Measurements from ENCODE around the gene DCUN1D1.

DCUN1D1 gene

DNA sequence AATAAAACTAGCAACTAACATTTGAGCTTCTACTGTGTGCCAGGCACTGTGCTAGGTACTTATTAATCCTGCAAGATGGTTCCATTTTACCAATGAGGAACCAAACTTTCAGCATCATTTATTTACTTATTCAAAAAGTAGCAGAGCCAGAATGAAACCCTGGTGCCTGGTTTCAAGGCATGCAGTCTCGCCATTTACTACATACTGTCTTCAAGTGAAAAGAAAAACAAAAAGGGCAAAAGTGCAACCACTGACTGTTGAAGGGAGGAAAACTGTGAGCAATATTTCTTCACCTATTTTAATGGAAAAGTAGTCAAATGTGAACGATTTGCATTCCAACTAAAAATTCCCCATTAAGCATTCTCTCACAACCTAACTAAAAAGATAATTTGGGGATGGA is 8.7 kb downstream of the DCUN1D1 start:
- no peak for DNase-seq

DNA sequence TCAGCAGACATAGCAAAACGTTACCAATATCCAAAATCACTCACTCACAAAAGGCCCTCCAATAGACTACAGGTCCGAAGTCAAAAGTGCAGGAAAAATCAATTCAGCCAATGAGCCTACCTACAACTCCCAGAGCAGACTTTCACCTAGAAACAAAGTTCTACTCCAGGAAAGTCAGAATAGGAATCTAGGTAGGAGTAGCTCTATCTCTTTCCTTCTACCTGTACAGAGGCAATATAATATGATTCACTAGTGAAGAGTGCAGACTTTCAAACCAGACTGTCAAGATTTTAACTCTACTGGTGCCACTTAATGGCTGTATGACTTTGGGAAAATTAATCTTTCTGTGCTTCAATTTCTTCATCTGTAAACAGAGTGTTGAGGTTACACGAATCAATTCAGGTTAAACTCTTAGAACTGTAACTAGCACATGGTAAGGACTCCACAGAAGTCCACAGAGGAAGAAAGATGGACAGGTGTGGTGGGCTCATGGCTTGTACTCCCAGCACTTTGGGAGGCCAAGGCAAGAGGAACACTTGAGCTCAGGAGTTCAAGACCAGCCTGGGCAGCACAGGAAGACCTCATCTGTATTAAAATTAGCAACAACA is 9.4 kb downstream of the DCUN1D1 start:
- DNase-seq, result no peak

DNA sequence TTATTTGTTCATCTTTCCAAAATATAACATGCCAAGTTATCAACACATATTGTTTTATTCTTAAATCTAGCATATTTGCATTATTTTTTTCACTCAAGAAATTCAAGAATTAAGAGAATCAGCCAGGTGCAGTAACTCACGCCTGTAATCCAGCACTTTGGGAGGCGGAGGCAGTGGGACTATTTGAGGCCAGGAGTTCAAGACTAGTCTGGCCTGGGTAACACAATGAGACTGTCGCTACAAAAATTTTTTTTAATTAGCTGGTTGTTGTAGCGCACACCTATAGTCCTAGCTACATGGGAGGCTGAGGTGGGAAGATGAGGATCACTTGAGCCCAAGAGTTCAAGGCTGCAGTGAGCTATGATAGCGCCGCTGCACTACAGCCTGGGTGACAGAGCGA is 10.5 kb downstream of the DCUN1D1 start:
- DNase-seq, result no peak

DNA sequence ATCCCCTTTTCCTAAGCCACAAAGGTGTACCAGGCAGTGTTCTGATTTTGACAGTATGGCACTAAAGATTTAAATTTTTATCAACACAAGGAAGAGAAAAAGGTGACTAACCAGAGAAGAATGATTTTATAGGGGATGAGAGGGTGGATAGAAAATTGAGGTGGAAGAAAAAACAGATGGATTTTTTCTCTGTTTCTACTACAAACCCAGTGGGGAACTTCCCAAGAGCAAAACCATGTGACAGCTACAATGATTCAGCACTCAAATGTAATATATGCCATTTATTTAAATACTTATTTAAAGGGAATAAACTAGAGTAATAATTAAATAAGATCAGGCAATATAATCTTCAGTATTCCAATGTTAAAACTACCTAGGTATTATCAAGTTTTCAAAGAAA is 11.1 kb downstream of the DCUN1D1 start:
- DNase-seq, result no peak

DNA sequence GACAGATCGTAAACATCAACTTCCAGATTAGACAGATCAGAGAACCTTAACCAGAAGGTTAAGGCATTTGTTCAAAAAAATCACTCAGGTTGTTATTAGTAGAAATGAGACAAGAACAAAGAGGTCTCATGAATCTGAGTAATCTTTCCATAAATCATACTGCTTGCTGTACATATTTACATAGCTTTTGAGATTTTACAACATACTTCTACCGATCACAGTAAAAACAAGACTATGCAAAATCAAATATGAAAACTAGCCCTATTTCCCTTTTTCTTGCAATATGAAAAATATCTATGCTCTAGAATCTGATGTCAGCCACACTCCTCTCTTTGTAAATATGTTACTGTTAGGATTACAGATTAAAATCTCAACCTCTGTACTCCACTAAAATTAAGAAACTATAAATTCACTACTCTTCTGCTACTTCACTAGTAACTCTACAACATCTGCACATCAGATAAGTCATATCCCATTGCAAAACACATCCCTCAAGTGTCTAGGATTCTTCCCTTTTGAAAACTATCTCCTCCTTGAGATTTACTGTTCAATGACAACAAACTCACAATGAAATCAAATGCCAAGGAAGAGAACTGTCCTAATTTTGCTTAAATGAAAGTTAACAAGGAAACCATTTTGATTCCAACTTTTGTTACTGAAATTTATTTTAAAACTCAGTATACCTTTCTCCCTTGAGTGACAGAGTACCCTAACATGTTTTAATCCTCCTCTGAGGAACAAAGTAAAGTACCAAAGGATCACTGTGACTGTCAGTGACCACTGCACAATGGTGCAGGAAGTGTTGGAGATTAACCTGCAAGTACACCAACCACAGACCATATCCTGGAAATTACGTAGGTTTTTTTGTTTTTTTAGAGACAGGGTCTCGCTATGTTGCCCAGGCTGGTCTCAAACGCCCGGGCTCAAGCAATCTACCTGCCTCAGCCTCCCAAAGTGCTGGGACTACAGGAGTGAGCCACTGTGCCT is 12.8 kb downstream of the DCUN1D1 start:
- no peak for DNase-seq

DNA sequence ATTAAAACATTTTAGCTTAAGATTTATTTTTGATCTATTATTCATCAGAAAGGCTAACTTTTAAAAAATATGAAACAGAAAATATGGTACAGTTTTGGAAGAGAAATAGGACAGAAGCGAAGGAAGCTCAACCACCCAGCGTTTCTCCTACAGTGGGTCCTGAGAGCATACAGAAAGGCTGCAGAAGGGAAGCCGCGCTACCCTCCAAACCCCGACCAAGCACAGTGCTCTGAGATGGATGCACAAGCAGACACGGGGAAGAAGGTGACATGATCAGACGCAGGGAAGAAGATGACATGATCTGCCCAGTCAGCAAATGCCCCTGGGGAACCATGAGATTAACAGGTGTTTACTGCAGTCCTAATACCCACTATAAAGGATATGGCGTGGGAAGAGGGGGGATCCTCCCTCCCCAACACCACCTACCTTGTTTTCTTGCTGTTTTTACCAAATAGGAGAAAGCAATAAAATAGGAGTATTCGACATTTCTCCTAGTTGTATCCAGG is 14.4 kb downstream of the DCUN1D1 start:
- no peak for DNase-seq

DNA sequence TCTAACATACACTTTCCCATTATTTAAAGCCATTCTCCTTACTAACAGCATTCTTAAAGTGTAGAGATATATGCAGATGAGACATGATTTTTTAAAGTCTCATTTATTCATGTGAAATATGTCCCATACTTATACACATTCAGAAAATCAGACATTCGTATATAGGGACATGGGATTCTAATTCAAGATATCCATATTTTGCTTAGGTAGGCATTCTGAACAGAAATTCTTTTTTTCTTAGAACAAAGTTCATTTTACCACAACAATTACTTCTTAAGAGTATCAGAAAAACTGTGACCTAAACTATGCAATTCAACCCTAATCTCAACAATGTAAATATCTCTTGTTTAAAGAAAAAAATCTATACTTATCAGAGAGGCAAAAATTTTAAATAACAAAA is 16.2 kb downstream of the DCUN1D1 start:
- no peak for DNase-seq

DNA sequence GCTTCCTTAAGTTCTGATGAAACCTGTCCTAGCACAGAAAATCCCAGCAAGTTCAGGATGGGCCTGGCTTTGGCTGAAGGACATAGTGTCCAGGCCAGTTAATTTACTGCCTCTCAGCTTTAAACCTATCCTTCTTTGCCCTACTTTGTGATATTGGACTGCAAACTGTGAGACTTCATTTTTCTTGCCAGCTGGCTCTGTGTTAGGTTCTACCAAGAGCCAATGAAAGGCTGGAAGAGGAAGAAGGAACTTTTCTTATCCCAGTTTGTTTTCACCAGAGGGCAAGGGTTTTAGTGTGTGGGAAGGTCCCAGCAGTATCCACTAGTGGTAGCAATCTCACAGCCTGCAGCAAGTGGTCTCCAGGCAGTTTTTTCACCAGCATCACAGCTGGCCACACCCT is 18.2 kb downstream of the DCUN1D1 start:
- no peak for DNase-seq

DNA sequence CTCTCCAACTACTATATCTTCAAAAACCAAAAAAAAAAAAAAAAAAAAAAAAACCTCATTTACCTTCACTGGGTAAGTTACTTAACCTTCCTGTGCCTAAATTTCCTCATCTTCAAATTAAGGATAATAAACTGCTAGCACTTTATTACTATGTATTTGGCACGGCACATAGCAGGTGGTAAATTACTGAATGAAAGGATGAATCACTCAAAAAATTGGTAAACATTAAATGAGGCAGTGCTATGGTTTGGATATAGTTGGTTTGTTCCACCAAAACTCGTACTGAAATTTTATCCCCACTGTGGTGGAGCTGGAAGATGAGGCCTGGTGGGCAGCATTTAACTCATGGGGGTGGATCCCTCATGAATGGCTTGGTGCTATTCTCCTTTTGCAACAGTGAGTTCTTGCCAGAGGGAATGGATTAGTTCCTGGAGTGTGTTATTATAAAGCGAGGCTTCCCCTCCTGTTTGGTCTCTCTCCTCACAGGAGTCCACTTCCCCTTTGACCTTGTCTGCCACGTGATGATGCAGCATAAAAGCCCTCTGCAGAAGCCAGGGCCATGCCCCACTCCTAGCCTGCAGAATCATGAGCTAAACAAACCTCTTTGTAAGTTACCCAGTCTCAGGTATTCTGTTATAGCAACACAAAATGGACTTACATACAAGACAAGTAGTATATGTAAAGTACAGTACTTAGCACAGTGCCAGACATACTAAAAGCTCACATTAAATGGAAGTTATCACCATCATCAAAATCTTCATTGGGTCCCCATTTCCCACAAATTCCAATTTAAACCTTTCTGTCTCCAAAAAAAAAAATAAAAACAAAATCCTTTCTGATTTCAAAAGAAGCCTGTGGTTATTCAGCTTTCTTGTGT is 20.6 kb downstream of the DCUN1D1 start:
- no peak for DNase-seq

DNA sequence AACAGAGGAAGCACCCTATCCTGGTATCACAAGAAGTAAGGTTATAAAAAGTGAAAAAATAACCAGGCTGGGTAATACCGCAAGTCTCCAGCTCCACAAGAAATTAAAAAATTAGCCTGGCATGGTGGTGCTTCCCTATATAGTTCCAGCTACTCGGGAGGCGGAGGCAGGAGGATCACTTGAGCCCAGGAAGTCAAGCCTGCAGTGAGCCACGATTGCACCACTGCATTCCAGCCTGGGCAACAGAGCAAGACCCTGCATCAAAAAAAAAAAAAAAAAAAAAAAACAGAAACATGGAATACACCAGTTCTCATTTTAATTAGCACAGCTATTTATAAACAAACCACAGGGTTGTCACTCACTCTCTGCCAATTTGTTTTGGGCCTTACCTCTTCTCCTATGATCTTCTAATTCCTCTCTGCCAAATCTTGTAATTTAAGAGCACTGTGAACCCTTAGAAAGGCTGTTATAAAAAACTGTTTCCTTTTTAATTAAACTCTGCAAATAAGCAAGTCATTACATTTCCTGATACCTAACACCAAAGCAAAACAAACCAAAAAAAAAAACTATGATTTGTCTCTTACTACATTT is 22.6 kb downstream of the DCUN1D1 start:
- DNase-seq, result no peak

DNA sequence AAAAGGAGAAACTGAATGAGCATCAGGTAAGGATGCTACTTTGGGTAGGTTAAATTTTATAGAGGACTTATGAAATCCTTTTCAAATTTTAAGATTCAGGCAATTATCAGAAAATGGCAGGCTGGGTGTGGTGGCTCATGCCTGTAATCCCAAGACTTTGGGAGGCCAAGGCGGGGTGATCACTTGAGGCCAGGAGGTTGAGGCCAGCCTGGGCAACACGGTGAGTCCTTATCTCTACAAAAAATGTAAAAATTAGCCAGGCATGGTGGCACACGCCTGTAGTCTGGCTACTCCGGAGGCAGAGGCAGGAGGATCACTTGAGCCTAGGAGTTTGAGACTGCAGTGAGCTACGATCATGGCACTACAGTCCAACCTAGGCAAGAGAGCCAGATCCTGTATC is 23.1 kb downstream of the DCUN1D1 start:
- DNase-seq, result no peak

DNA sequence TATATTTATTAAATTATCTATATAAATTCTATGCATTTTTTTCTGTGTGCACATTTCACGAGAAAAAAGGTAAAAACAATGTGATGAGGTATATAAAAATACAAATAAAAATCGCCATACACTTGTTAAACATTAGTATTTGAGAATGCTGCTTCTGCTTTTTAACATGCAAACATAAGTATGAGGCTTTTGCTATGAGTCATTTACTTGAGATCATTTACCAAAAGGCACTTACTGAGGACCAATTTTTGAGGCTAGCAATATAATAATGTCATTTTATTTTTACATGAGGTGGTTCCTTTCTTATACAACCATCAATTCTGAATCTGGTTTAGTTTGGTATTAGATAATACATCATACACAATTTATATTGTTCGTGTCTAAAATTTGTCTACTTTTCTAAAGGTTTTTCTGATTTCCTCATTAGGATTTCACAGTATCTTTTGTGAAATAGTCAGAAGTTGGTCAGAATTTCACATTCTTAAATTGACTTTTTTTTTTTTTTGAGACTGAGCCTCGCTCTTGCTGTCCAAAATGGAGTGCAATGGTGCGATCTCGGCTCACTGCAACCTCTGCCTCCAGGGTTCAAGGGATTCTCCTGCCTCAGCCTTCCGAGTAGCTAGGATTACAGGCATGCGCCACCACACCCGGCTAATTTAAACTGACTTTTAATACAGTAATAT is 25.6 kb downstream of the DCUN1D1 start:
- DNase-seq, result no peak

DNA sequence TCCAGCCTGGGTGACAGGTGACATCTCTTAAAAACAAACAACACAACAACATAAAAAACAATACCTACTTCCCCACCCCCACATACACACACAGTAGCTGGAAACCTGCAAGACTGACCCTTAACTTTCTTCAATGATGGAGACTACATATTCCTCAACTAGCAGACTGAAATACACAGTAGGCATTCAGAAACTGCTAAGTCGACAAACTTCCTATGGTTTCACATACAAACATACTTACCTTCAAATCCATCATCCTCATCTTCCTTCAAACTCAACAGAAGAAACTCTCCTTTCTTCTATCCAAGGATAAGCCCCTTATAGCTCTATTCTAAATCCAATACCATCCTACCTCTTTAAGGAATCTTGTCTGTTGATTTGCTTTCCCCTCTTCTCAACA is 30.6 kb downstream of the DCUN1D1 start:
- no peak for DNase-seq

DNA sequence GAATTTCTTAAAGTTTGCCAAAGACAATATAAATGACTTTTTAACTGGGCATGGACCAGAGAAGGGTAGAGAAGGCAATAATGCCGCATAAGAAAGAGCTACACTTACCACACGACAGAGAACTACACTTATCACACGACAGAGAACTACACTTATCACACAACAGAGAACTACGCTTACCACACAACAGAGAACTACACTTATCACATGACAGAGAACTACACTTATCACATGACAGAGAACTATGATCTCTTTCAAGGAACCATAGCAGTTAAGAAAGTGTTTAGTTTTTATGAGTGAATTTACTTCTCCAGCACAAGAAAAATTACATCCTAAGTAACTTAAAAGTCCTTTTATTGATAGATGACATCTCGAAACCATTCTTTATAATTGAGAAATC is 32.0 kb downstream of the DCUN1D1 start:
- no peak for DNase-seq

DNA sequence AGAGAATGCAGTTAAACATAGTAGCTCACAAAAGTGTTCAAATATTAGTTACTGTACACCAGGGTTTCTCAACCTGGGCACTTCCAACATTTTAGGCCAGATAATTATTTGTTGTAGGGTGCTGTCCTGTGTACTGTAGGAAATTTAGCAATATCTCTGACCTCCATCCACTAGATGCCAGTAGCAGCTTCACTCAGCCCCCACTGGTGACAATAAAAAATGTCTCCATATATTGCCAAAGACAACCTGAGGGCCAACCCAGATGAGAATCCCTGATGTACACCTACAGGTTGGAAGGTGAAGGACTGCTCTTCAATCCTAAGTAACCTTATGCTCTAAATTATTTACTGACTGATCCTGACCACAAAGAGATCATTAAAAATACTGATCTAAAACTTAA is 32.5 kb downstream of the DCUN1D1 start:
- DNase-seq, result no peak

DNA sequence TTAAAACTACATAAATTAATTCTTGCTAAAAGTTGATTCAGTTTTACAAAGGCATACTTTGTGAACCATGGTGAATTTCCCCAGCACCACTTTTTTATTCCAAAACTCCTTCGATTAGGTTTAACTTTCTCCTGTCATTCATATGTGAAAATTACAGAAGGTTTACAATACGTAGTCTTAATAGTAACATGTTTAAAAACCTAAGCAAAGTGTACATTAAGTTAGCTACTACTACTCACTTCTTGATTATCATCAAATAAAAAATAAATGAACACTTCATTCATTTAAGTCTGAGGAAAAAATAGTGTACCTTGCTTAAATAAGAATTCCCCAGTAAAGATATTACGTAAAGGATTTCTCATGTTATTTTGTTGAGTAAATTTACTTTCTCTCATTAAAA is 38.6 kb downstream of the DCUN1D1 start:
- DNase-seq, result no peak

DNA sequence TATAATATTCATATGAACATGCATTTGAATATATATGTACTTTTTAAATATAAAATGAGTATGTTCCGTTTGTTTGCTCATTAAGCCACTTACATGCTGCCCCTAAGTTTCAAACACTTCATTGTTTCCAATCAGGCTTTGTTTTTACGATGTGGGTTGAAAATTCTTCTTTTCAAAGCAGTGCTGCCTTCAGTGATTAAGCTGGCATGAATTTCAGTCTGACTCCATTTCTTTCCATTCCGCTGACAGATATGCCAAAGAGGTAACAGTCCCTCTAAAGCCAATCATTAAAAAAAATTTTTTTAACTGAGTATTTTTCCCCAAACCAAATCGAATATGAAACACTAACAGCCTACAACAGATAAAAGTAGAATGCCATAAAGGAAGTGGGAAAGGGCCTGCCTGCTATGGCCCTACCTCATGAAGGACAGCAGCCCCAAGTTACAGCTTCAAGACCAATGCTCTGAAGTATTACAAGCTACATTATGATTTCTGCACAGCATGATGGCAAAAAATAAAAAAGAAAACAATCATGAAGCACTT is 40.0 kb downstream of the DCUN1D1 start:
- no peak for DNase-seq

DNA sequence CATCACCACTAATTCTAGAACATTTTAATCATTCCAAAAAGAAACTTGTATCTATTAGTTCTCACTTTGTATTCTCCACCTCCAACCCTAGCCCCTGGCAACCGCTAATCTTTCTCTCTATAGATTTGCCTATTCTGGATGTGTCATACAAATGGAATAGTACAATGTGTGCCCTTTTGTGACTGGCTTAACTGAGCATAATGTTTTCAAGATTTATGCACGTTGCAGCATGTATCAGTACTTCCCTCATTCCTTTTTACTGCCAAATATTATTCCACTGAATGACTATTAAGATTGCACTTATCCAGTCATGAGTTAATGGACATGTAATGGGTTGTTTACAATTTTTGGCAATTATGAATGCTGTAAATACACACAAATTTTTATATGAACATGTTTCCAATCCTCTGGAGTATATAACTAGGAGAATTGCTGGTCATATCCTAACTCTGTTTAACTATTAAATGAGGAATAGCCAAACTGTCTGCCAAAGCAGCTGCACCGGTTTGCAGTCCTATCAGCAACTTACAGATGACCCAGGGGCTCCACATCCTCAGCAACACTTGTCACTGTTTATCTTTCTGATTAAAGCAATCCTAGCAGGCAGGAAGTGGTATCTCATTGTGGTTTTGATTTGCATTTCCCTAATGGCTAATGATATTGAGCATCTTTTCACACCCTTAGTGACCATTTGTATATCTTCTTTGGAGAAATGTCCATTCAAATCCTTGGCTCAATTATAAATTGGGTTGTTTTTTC is 42.9 kb downstream of the DCUN1D1 start:
- DNase-seq, result no peak

DNA sequence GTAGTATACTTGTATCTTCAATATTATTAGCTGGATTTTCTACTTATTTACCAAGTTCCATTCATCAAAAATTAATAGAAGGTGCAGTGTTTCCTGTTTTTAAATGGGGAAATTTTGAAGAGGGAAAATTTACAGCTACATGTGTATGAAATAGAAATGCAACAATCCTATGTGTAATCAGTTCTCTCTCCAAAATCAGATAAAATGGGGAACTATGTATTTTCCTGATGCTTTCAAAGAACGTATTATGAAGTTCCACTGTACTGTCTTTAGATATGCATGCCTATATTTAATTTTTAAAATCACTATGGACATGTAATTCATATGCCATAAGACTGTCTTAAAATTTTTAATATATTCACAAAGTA is 43.4 kb downstream of the DCUN1D1 start:
- no peak for DNase-seq

DNA sequence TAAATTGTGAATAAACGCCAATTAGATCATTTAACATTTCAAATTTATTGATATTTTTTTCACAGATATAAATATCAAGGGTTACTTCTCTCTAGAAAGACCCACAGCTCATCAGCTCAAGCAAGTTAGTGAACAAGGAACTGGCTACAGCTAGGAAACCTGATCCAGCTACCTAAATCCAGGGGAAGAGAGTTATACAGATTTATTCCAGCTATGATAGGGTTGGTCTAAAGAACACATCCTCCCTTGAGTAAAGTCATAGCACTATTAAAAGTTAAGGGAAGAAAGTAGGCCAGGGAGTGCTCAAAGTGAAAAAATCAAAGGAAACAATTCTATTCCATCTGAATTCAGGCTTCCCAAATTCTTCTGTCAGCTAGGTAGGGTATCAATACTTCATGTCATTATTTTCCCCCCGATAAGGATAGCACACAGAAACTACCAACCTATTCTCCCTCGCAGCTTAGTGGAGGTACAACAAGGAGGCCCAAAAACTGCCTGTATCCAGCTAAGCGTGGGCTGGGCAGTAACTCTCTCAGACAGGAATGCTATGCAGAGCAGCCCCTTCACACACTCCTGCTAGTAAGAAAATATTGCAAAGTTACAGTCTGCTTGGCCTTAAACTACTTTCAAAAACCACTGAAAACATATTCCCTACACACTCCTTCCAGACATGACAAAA is 44.0 kb downstream of the DCUN1D1 start:
- DNase-seq, result no peak

DNA sequence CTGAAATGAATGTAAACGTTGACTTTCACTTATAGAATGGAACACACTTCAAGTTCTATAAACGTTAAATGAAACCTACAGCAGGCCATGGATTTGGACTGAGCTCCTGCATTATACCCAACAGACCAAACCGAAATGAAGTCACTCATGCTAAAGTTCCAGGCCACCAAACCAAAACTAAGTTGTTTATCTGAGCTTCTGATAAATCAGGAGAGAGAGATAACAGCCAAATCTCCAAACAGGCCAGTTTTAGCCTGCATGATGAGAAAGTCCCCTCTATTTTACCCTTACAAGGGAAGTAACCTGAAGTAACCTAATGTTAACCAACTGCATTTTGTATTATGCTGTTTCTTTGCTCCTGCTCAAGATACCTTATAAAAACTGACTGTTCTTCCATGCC is 44.5 kb downstream of the DCUN1D1 start:
- DNase-seq, result no peak
